GM23338 (cell line): ENCODE results near the gene TECR.
"Not testable (repeated sequence)": the region's sequence is repeated elsewhere in the genome, so short reads cannot be mapped to it uniquely, and the experiment has no call there.

Experiments used
- CREB1 ChIP-seq: fragments of 250-450 bp; sonication (Bioruptor Pico); IDR thresholded peaks from 2 replicates; pipeline ENCODE4 v1.5.0; 2020; ENCODE audit warnings: low read depth, mild to moderate bottlenecking, moderate library complexity
- EZH2 ChIP-seq: fragments of 200-600 bp; sonication (generic); IDR thresholded peaks from one replicate; pipeline ENCODE4 v1.8.0; 2017; ENCODE audit warnings: antibody characterized with exemption, mild to moderate bottlenecking, low read depth; ENCODE audit not compliant: unreplicated experiment
- EZH2phosphoT487 ChIP-seq: fragments of 200-600 bp; sonication (generic); IDR thresholded peaks from one replicate; pipeline ENCODE4 v1.8.1; 2018; ENCODE audit warnings: antibody characterized with exemption; ENCODE audit not compliant: unreplicated experiment
- JUNB ChIP-seq: IDR thresholded peaks from one replicate; pipeline ENCODE4 v1.6.1; 2016; ENCODE audit warnings: antibody characterized with exemption; ENCODE audit not compliant: unreplicated experiment
- NANOG ChIP-seq: IDR thresholded peaks from 2 replicates; pipeline ENCODE4 v1.6.1; 2016; ENCODE audit warnings: antibody characterized with exemption, borderline replicate concordance
- POLR2AphosphoS5 ChIP-seq: IDR thresholded peaks from 2 replicates; pipeline ENCODE4 v1.6.1; 2016; ENCODE audit warnings: antibody characterized with exemption, low read depth
- STAT1 ChIP-seq: IDR thresholded peaks from one replicate; pipeline ENCODE4 v1.6.1; 2016; ENCODE audit warnings: antibody characterized with exemption; ENCODE audit not compliant: unreplicated experiment
- ZNF114 ChIP-seq: fragments of 250-450 bp; sonication (Bioruptor Pico); IDR thresholded peaks from 2 replicates; pipeline ENCODE4 v1.5.0; 2020; ENCODE audit warnings: mild to moderate bottlenecking, moderate library complexity
- TF ChIP-seq, protein P1 (sequence below), 2 experiments: fragments of 200-600 bp in 1 of 2; sonication (generic) in 1 of 2; conservative IDR thresholded peaks; 2 replicates each; pipeline versions ENCODE4 v1.5.1 to v1.6.1; 2016 to 2017; ENCODE audit warnings: antibody characterized with exemption in 2 of 2, low read depth in 2 of 2, mild to moderate bottlenecking in 2 of 2, moderate library complexity in 1 of 2
- TF ChIP-seq, protein P2 (sequence below): IDR thresholded peaks from one replicate; pipeline ENCODE4 v1.6.1; 2018; ENCODE audit warnings: antibody characterized with exemption; ENCODE audit not compliant: unreplicated experiment
- TF ChIP-seq, protein P3 (sequence below): IDR thresholded peaks from 2 replicates; pipeline ENCODE4 v1.6.1; 2016; ENCODE audit warnings: antibody characterized with exemption

DNA sequence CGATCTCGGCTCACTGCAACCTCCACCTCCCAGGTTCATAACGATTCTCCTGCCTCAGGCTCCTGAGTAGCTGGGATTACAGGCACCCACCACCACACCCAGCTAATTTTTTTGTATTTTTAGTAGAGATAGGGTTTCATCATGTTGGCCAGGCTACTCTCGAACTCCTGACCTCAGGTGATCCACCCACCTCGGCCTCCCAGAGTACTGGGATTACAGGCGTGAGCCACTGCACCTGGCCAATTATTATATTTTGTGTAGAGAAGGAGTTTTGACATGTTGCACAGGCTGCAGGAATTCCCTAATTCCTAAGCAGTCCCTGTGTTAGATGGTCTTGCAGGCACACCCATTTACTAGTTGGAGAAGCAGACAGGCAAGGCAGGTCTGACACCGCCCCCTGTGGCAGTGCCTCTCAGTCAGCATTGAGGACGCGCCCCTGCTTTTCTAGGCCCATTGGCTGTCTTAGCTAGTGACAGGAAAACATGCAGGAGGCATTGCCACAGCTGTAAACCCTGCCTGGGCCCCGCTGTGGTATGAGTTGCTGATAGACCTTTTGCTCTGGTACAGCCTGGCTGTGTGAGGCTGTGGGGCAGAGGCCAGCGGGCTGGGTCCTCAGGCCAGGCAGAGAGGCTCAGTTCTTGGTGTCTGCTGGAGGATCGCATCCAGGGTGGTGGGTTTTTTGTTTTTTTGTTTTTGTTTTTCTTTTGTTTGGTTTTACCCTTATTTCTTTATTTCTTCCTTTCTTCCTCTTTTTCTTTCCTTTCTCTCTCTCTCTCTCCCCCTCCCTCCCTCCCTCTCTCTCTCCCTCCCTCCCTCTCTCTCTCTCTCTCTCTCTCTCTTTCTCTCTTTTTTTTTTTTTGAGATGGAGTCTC is 22.0 kb downstream of the TECR start:
- TF ChIP-seq, protein P1, sequence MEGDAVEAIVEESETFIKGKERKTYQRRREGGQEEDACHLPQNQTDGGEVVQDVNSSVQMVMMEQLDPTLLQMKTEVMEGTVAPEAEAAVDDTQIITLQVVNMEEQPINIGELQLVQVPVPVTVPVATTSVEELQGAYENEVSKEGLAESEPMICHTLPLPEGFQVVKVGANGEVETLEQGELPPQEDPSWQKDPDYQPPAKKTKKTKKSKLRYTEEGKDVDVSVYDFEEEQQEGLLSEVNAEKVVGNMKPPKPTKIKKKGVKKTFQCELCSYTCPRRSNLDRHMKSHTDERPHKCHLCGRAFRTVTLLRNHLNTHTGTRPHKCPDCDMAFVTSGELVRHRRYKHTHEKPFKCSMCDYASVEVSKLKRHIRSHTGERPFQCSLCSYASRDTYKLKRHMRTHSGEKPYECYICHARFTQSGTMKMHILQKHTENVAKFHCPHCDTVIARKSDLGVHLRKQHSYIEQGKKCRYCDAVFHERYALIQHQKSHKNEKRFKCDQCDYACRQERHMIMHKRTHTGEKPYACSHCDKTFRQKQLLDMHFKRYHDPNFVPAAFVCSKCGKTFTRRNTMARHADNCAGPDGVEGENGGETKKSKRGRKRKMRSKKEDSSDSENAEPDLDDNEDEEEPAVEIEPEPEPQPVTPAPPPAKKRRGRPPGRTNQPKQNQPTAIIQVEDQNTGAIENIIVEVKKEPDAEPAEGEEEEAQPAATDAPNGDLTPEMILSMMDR (conservative IDR thresholded peaks at IDR 0.05; ENCODE audit: low read depth in 2 of 2) = peak; percentile 62 to 72
- TF ChIP-seq EZH2; POLR2AphosphoS5; STAT1; NANOG; CREB1 (CRISPR knock-in tag); EZH2phosphoT487; ZNF114; JUNB: not testable (repeated sequence)
- TF ChIP-seq, protein P2, sequence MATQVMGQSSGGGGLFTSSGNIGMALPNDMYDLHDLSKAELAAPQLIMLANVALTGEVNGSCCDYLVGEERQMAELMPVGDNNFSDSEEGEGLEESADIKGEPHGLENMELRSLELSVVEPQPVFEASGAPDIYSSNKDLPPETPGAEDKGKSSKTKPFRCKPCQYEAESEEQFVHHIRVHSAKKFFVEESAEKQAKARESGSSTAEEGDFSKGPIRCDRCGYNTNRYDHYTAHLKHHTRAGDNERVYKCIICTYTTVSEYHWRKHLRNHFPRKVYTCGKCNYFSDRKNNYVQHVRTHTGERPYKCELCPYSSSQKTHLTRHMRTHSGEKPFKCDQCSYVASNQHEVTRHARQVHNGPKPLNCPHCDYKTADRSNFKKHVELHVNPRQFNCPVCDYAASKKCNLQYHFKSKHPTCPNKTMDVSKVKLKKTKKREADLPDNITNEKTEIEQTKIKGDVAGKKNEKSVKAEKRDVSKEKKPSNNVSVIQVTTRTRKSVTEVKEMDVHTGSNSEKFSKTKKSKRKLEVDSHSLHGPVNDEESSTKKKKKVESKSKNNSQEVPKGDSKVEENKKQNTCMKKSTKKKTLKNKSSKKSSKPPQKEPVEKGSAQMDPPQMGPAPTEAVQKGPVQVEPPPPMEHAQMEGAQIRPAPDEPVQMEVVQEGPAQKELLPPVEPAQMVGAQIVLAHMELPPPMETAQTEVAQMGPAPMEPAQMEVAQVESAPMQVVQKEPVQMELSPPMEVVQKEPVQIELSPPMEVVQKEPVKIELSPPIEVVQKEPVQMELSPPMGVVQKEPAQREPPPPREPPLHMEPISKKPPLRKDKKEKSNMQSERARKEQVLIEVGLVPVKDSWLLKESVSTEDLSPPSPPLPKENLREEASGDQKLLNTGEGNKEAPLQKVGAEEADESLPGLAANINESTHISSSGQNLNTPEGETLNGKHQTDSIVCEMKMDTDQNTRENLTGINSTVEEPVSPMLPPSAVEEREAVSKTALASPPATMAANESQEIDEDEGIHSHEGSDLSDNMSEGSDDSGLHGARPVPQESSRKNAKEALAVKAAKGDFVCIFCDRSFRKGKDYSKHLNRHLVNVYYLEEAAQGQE = not testable (repeated sequence)
- TF ChIP-seq, protein P3, sequence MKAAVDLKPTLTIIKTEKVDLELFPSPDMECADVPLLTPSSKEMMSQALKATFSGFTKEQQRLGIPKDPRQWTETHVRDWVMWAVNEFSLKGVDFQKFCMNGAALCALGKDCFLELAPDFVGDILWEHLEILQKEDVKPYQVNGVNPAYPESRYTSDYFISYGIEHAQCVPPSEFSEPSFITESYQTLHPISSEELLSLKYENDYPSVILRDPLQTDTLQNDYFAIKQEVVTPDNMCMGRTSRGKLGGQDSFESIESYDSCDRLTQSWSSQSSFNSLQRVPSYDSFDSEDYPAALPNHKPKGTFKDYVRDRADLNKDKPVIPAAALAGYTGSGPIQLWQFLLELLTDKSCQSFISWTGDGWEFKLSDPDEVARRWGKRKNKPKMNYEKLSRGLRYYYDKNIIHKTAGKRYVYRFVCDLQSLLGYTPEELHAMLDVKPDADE = not testable (repeated sequence)
